Endothelial cell of umbilical vein (primary cell): ENCODE results near the gene NRXN3. TPM values are rescaled to one million over a fixed set of nuclear protein-coding genes. Genes with fewer than 3 reads are reported as not detected.

Experiments used
- BruUV-seq: library from RNA; stranded (reverse); fragments of 400-500 nt; replicated peaks from 2 replicates; lab custom pipeline; 2021; lab: Mats Ljungman, UMichigan
- CTCF ChIA-PET: fragments of 300-600, 350-600 bp; sonication (Branson Sonifier 250); formaldehyde crosslinking; loops from one replicate; lab custom pipeline; 2021; ENCODE audit warnings: antibody characterized with exemption, inconsistent platforms; lab: Charles Lee
- POLR2A ChIA-PET: fragments of 300-600, 350-600 bp; sonication (Branson Sonifier 250); formaldehyde crosslinking; loops from one replicate; lab custom pipeline; 2021; ENCODE audit warnings: antibody characterized with exemption, inconsistent platforms; lab: Charles Lee
- DNase-seq: peaks from one replicate; pipeline ENCODE4 v3.0.0-alpha.2; 2011; ENCODE audit warnings: low read depth, low spot score
- FAIRE-seq: peaks from 2 replicates; lab custom pipeline; 2011; peaks lifted over from hg19 to GRCh38; lab: Jason Lieb, UNC
- H2AFZ ChIP-seq: 2 replicates; pipeline ENCODE4 v1.6.0; 2012; ENCODE audit warnings: low read depth, low read length, control low read depth, inconsistent platforms
- H3K27ac ChIP-seq: 2 replicates; pipeline ENCODE4 v1.5.1; 2011; ENCODE audit warnings: low read depth, mild to moderate bottlenecking, control low read depth, low read length, moderate library complexity; ENCODE audit not compliant: insufficient read depth
- H3K27me3 ChIP-seq, 2 experiments: 2 replicates each; pipeline versions ENCODE4 v1.6.0 to v1.6.1; 2011; ENCODE audit warnings: low read length in 2 of 2, mixed read lengths in 1 of 2; ENCODE audit not compliant: control insufficient read depth in 2 of 2, insufficient read depth in 2 of 2
- H3K36me3 ChIP-seq, 2 experiments: 2 replicates in 1 of 2; 3 replicates in 1 of 2; pipeline ENCODE4 v1.5.1; 2011; ENCODE audit warnings: low read length in 2 of 2, mild to moderate bottlenecking in 1 of 2, moderate library complexity in 1 of 2; ENCODE audit not compliant: control insufficient read depth in 2 of 2, insufficient read depth in 2 of 2; ENCODE audit errors: extremely low read depth in 1 of 2
- H3K4me1 ChIP-seq: 3 replicates; pipeline ENCODE4 v1.5.1; 2011; ENCODE audit warnings: mild to moderate bottlenecking, low read length; ENCODE audit not compliant: control insufficient read depth, insufficient read depth; ENCODE audit errors: extremely low read depth
- H3K4me2 ChIP-seq: 2 replicates; pipeline ENCODE4 v1.6.1; 2011; ENCODE audit warnings: low read length, control low read depth, mixed read lengths; ENCODE audit not compliant: insufficient read depth
- H3K4me3 ChIP-seq, 3 experiments: fragments of 200-600 bp in 1 of 3; sonication (generic), shearing (Covaris generic) in 1 of 3; replicated peaks in 1 of 3; 2 replicates each; pipeline ENCODE4 v1.5.1; 2011 to 2016; ENCODE audit warnings: control low read depth in 3 of 3, low read length in 3 of 3, mild to moderate bottlenecking in 2 of 3, inconsistent platforms in 1 of 3, low read depth in 1 of 3, moderate library complexity in 1 of 3; ENCODE audit not compliant: insufficient read depth in 1 of 3
- H3K79me2 ChIP-seq: 2 replicates; pipeline ENCODE4 v1.6.0; 2012; ENCODE audit warnings: low read length, inconsistent platforms; ENCODE audit not compliant: control insufficient read depth, insufficient read depth
- H3K9ac ChIP-seq: replicated peaks from 2 replicates; pipeline ENCODE3; 2011; ENCODE audit warnings: low read length, control low read depth; ENCODE audit not compliant: insufficient read depth; ENCODE audit errors: extremely low read depth
- H3K9me1 ChIP-seq: replicated peaks from 3 replicates; pipeline ENCODE4 v1.6.0; 2011; ENCODE audit warnings: mild to moderate bottlenecking, low read length; ENCODE audit not compliant: control insufficient read depth, insufficient read depth; ENCODE audit errors: extremely low read depth
- H3K9me3 ChIP-seq: replicated peaks from 2 replicates; pipeline ENCODE4 v1.5.1; 2012; ENCODE audit warnings: low read length, inconsistent platforms; ENCODE audit not compliant: control insufficient read depth, insufficient read depth
- H4K20me1 ChIP-seq: replicated peaks from 2 replicates; pipeline ENCODE3; 2011; ENCODE audit warnings: mild to moderate bottlenecking, low read length; ENCODE audit not compliant: control insufficient read depth, insufficient read depth; ENCODE audit errors: extremely low read depth
- EZH2 ChIP-seq: IDR thresholded peaks from 2 replicates; pipeline ENCODE4 v1.6.1; 2012; ENCODE audit warnings: borderline replicate concordance, low read depth, mild to moderate bottlenecking, moderate library complexity, low read length, inconsistent platforms; ENCODE audit not compliant: severe bottlenecking
- FOS ChIP-seq: IDR thresholded peaks from 2 replicates; pipeline ENCODE4 v1.6.1; 2011; ENCODE audit warnings: mild to moderate bottlenecking, low read length, moderate library complexity, borderline replicate concordance; ENCODE audit not compliant: insufficient read depth
- GATA2 ChIP-seq: IDR thresholded peaks from 2 replicates; pipeline ENCODE4 v1.7.0; 2011; ENCODE audit warnings: low read depth, mild to moderate bottlenecking, moderate library complexity, mixed read lengths, low read length; ENCODE audit not compliant: insufficient read length, insufficient read depth
- JUN ChIP-seq: IDR thresholded peaks from 2 replicates; pipeline ENCODE4 v1.6.1; 2011; ENCODE audit warnings: borderline replicate concordance, low read depth; ENCODE audit not compliant: insufficient read length, insufficient read depth
- MYC ChIP-seq: IDR thresholded peaks from one replicate; pipeline ENCODE4 v1.6.1; 2011; ENCODE audit warnings: mild to moderate bottlenecking, low read depth, low read length
- POLR2A ChIP-seq: IDR thresholded peaks from 2 replicates; pipeline ENCODE4 v1.6.1; 2012; ENCODE audit warnings: low read depth, mild to moderate bottlenecking, control low read depth, low read length
- POLR2AphosphoS5 ChIP-seq: IDR thresholded peaks from 2 replicates; pipeline ENCODE4 v1.6.1; 2012; ENCODE audit warnings: low read depth, mild to moderate bottlenecking, control low read depth, low read length, moderate library complexity; ENCODE audit not compliant: insufficient read depth
- dilution Hi-C: fragments of 300-500 bp; cut with MboI; formaldehyde crosslinking; loops from one replicate; pipeline ENCODE4 v1.15.0; 2019; ENCODE audit warnings: low sequenced_read_pairs; ENCODE audit not compliant: extremely low pct_ligation_motif_present
- intact Hi-C: fragments of 100-400 bp; cut with micrococcal nuclease; formaldehyde crosslinking; loops from one replicate; pipeline ENCODE4 v1.10.0; 2022
- polyA plus RNA-seq, 4 experiments: library from polyadenylated mRNA; depleted of rRNA in 3 of 4; stranded (reverse) in 3 of 4; unstranded in 1 of 4; fragments of >200 nt; gene quantifications; 2 replicates each; pipeline versions ENCODE4 v1.2.1 to v1.2.3, GENCODE V29; 2011 to 2012; ENCODE audit warnings: missing spikeins in 1 of 4
- total RNA-seq: library from RNA; stranded (reverse); gene quantifications from 2 replicates; pipeline ENCODE4 v1.2.3, GENCODE V29; 2021
- TF ChIP-seq, protein P1 (sequence below): IDR thresholded peaks from 2 replicates; pipeline ENCODE4 v1.6.1; 2011; ENCODE audit not compliant: insufficient read depth, insufficient read length
- TF ChIP-seq, protein P2 (sequence below), 2 donors: IDR thresholded peaks; 1 replicate in 1 of 2; 2 replicates in 1 of 2; pipeline ENCODE4 v1.5.1; 2011; ENCODE audit warnings: low read length in 2 of 2, mild to moderate bottlenecking in 2 of 2, moderate library complexity in 2 of 2, control low read depth in 1 of 2, inconsistent platforms in 1 of 2, low read depth in 1 of 2; ENCODE audit not compliant: insufficient read depth in 1 of 2; ENCODE audit errors: extremely low read depth in 1 of 2

NRXN3 gene
- total and polyA plus RNA-seq, 2 donors (not counting 3 experiments of a cell fraction or from before 2014, with no cell fraction given): 0.72 to 4.2 TPM

DNA sequence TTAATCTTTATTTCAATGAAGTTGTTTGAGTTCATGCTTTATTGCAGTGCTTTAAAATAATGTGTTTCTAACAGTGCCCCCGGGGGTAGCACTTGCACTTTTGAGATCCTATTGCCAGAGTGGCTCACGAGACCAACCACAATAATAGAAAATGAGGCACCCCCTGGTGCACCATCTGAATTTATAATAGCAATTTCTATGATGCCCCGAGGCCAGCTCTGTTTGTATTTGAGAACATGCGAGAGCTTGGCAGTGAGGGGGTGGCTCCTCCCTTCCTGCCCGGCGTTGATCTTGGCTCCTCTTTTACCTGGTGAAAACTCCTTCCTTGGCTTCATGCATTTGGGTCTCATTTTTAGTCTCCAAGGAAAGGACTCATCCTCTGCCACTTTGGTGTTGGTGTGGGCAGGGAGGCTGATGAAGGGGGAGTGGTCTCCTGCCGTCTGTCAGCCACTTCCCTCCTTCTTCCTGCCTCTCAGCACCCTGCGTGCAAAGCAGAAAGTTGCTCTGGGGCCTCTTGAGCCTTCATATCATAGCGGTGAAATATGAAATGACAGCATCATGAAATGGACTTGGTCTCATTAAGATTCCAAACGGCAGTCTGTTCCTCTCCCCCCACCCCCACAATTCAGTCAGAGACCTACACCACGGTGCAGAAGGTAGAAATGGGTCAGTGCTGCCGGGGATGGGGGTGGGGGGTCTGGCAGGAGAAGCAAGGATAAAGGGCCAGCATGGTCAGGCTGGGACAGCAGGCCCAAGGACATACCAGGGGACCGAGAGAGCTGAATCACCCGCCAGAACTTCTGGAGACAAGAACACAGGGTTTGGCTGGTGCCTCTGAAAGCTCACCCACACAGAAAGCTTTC, 17.7 kb upstream of the NRXN3 start:
- intact Hi-C loops: no loop called here
- H3K4me1 ChIP-seq: no peaks in the 10 kb centered on the region
- no TSS peak for BruUV-seq
- H3K27ac ChIP-seq: no peak overlapping the region
- H3K4me2 ChIP-seq: no peak overlapping the region
- dilution Hi-C loops: no loop called here
- H2AFZ ChIP-seq: no peak overlapping the region
- H3K9me3 ChIP-seq: no peaks in the 10 kb centered on the region
- DNase-seq (no peak), FAIRE-seq (no peak)
- no peak overlapping the region for H3K4me3 ChIP-seq
- ChIA-PET CTCF (no interaction called here), POLR2A (no interaction called here)
- H3K9ac ChIP-seq: no peak overlapping the region
- H4K20me1 ChIP-seq: no peaks in the 10 kb centered on the region
- no peaks in the 10 kb centered on the region for H3K9me1 ChIP-seq
- no peaks in the 10 kb centered on the region for H3K36me3 ChIP-seq
- no peak for TF ChIP-seq FOS
- TF ChIP-seq POLR2A: no peak
- TF ChIP-seq JUN: no peak
- TF ChIP-seq, protein P1, sequence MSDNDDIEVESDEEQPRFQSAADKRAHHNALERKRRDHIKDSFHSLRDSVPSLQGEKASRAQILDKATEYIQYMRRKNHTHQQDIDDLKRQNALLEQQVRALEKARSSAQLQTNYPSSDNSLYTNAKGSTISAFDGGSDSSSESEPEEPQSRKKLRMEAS: no peak
- TF ChIP-seq MYC: no peak
- TF ChIP-seq EZH2: no peak
- no peak for TF ChIP-seq POLR2AphosphoS5
- TF ChIP-seq, protein P2, sequence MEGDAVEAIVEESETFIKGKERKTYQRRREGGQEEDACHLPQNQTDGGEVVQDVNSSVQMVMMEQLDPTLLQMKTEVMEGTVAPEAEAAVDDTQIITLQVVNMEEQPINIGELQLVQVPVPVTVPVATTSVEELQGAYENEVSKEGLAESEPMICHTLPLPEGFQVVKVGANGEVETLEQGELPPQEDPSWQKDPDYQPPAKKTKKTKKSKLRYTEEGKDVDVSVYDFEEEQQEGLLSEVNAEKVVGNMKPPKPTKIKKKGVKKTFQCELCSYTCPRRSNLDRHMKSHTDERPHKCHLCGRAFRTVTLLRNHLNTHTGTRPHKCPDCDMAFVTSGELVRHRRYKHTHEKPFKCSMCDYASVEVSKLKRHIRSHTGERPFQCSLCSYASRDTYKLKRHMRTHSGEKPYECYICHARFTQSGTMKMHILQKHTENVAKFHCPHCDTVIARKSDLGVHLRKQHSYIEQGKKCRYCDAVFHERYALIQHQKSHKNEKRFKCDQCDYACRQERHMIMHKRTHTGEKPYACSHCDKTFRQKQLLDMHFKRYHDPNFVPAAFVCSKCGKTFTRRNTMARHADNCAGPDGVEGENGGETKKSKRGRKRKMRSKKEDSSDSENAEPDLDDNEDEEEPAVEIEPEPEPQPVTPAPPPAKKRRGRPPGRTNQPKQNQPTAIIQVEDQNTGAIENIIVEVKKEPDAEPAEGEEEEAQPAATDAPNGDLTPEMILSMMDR (IDR thresholded peaks at IDR 0.05; ENCODE audit: extremely low read depth in 1 of 2, insufficient read depth in 1 of 2, low read depth in 1 of 2, low read length in 2 of 2): no peak
- TF ChIP-seq GATA2: no peak
- H3K27me3 ChIP-seq: no peaks in the 10 kb centered on the region
- H3K79me2 ChIP-seq: no peaks in the 10 kb centered on the region
